GM12873 (cell line): Measurements from ENCODE around the gene WBP2.

Source experiments
- CTCF ChIP-seq: IDR thresholded peaks from 2 replicates; pipeline ENCODE4 v1.5.1; 2012; ENCODE audit warnings: low read depth, mild to moderate bottlenecking, moderate library complexity, low read length, control low read depth; ENCODE audit not compliant: insufficient read depth; ENCODE audit errors: missing control alignments

Gene WBP2

GRCh38 chr17:75849724-75850123 lies 5.4 kb downstream of the WBP2 start:
- no peak for TF ChIP-seq CTCF

- no peak for TF ChIP-seq CTCF
Observed at GRCh38 chr17:75849279-75849646, 5.9 kb downstream of the WBP2 start.

- TF ChIP-seq CTCF: peak; percentile 84
Observed at GRCh38 chr17:75848523-75849278, 6.4 kb downstream of the WBP2 start.

GRCh38 chr17:75847614-75848522 lies 7.3 kb downstream of the WBP2 start:
- TF ChIP-seq CTCF: no peak

GRCh38 chr17:75846692-75847613 lies 8.2 kb downstream of the WBP2 start:
- no peak for TF ChIP-seq CTCF

GRCh38 chr17:75845933-75846691 lies 9.0 kb downstream of the WBP2 start:
- no peak for TF ChIP-seq CTCF
